Breast epithelium (tissue), 4 donors: Measurements from ENCODE around the gene FARSB. TPM values are rescaled to one million over a fixed set of nuclear protein-coding genes. Genes with fewer than 3 reads are reported as not detected.

Experiments used
- DNase-seq, 2 donors: peaks; one replicate each; pipeline ENCODE4 v3.0.0-alpha.2; 2019; ENCODE audit warnings: low spot score in 2 of 2
- H3K27ac ChIP-seq, 2 donors: fragments of 200-600 bp; sonication (generic) in 1 of 2; one replicate each; pipeline ENCODE4 v1.5.1; 2016 to 2019; ENCODE audit warnings: mild to moderate bottlenecking in 1 of 2
- H3K27me3 ChIP-seq, 2 donors: fragments of 200-600 bp; sonication (generic) in 1 of 2; one replicate each; pipeline versions ENCODE4 v1.5.1 to v1.6.0; 2017 to 2019; ENCODE audit warnings: control low read depth in 1 of 2, mild to moderate bottlenecking in 1 of 2
- H3K36me3 ChIP-seq: fragments of 200-600 bp; one replicate; pipeline ENCODE4 v1.5.1; 2019
- H3K4me1 ChIP-seq, 2 donors: fragments of 200-600 bp; sonication (generic); one replicate each; pipeline ENCODE4 v1.5.1; 2016 to 2019; ENCODE audit warnings: control low read depth in 1 of 2
- H3K4me3 ChIP-seq, 3 donors: fragments of 200-600 bp; sonication (generic); 1 replicate in 2 of 3; 2 replicates in 1 of 3; pipeline ENCODE4 v1.5.1; 2016 to 2019; ENCODE audit warnings: mild to moderate bottlenecking in 3 of 3, moderate library complexity in 2 of 3
- H3K9me3 ChIP-seq, 2 donors: fragments of 200-600 bp; sonication (generic) in 1 of 2; one replicate each; pipeline ENCODE4 v1.5.1; 2016 to 2019; ENCODE audit warnings: control low read depth in 1 of 2
- POLR2A ChIP-seq: fragments of 450-650 bp; IDR thresholded peaks from one replicate; pipeline ENCODE4 v1.6.1; 2016; ENCODE audit warnings: antibody characterized with exemption, mild to moderate bottlenecking, moderate library complexity
- POLR2AphosphoS5 ChIP-seq, 3 donors: sonication (generic); formaldehyde crosslinking; IDR thresholded peaks; one replicate each; pipeline ENCODE4 v1.6.1; 2017; ENCODE audit warnings: antibody characterized with exemption in 3 of 3
- intact Hi-C: fragments of 100-400 bp; cut with DNase I; formaldehyde crosslinking; loops from one replicate; pipeline ENCODE4 v1.15.1; 2023; ENCODE audit warnings: low total_unique reads
- total RNA-seq, 3 donors: library from RNA; depleted of rRNA; stranded (reverse); fragments of >200 nt; gene quantifications; one replicate each; pipeline ENCODE4 v1.1.0, GENCODE V29; 2016
- TF ChIP-seq, protein P1 (sequence below), 3 donors: fragments of 450-650 bp; IDR thresholded peaks; one replicate each; pipeline ENCODE4 v1.5.1; 2016 to 2017; ENCODE audit warnings: antibody characterized with exemption in 3 of 3, mild to moderate bottlenecking in 3 of 3, moderate library complexity in 3 of 3

The FARSB gene
- total RNA-seq, 3 donors from 2014 or later = 11.8 to 19.0 (median 18.7) TPM

DNA sequence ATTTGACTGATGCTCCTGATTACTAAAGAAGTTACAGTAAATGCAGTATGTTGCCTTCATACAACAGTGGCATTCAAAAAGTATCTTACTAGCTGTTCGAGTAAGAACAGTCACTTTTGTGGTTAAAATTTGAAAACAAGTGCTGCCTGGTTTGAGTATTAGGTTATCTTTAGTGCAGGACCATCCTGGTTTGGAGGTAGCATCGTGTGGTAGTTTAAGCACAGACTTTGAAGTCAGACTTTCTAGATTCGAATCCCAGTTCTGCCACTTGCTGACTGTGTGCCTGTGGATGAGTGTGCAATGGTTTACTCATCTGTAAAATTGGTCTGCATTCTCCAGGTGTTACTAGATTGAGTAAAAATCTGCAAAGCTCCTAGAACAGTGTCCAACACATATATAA is 134.8 kb downstream of the FARSB start:
- TF ChIP-seq POLR2AphosphoS5 (IDR thresholded peaks at IDR 0.05) (no peak), POLR2A (no peak)
- TF ChIP-seq, protein P1, sequence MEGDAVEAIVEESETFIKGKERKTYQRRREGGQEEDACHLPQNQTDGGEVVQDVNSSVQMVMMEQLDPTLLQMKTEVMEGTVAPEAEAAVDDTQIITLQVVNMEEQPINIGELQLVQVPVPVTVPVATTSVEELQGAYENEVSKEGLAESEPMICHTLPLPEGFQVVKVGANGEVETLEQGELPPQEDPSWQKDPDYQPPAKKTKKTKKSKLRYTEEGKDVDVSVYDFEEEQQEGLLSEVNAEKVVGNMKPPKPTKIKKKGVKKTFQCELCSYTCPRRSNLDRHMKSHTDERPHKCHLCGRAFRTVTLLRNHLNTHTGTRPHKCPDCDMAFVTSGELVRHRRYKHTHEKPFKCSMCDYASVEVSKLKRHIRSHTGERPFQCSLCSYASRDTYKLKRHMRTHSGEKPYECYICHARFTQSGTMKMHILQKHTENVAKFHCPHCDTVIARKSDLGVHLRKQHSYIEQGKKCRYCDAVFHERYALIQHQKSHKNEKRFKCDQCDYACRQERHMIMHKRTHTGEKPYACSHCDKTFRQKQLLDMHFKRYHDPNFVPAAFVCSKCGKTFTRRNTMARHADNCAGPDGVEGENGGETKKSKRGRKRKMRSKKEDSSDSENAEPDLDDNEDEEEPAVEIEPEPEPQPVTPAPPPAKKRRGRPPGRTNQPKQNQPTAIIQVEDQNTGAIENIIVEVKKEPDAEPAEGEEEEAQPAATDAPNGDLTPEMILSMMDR (IDR thresholded peaks at IDR 0.05) = no peak
- intact Hi-C loops = no loop called here
- Histone ChIP-seq H3K9me3 (no peaks in the 10 kb centered on the region), H3K4me3 (no peak overlapping the region), H3K27ac (no peak overlapping the region), H3K36me3 (no peaks in the 10 kb centered on the region), H3K27me3 (no peaks in the 10 kb centered on the region), H3K4me1 (peaks cover 0 to 5% of the 10 kb centered on the region in 2 donors)
- no peak for DNase-seq

Other genes starting within 250 kb of the FARSB start
- gene SGPP2, start 231.5 kb downstream of the FARSB start, total RNA-seq = 1 to 10 TPM in 2 of 3 donors, under 1 TPM in 1; 0.32 to 8.8 (median 1.3) TPM
- gene MOGAT1, start 15.6 kb upstream of the FARSB start, total RNA-seq = under 1 TPM in 1 of 3 donors, not detected in 2; 0.98 TPM
- 100 to 1,000 TPM in 1 of 3 donors, 10 to 100 TPM in 2; 50.9 to 115 (median 74.4) TPM for gene ACSL3, start 204.9 kb upstream of the FARSB start, total RNA-seq